HG03571 (cell line): ENCODE measurements around the gene FRMPD2.
"Not testable (repeated sequence)": the region's sequence is repeated elsewhere in the genome, so short reads cannot be mapped to it uniquely, and the experiment has no call there.

Experiments used
- ATAC-seq: cut with Tn5 transposase; IDR thresholded peaks from one replicate; pipeline ENCODE4 v1.9.1; 2021; ENCODE audit not compliant: unreplicated experiment

Gene FRMPD2

GRCh38 chr10:48251525-48252353, 22.8 kb downstream of the FRMPD2 start:
- ATAC-seq = no peak

- no peak for ATAC-seq
Observed at GRCh38 chr10:48251152-48251524, 23.4 kb downstream of the FRMPD2 start.

- ATAC-seq = no peak
Observed at GRCh38 chr10:48249763-48250351, 24.6 kb downstream of the FRMPD2 start.

GRCh38 chr10:48249004-48249762, 25.3 kb downstream of the FRMPD2 start:
- no peak for ATAC-seq

- no peak for ATAC-seq
Observed at GRCh38 chr10:48248462-48248861, 26.0 kb downstream of the FRMPD2 start.

GRCh38 chr10:48247680-48248079, 26.8 kb downstream of the FRMPD2 start:
- no peak for ATAC-seq

- ATAC-seq = no peak
Observed at GRCh38 chr10:48246501-48246900, 28.0 kb downstream of the FRMPD2 start.

- ATAC-seq = no peak
Observed at GRCh38 chr10:48245977-48246376, 28.5 kb downstream of the FRMPD2 start.

- not testable (repeated sequence) for ATAC-seq
Observed at GRCh38 chr10:48243921-48244320, 30.6 kb downstream of the FRMPD2 start.

GRCh38 chr10:48243487-48243886, 31.0 kb downstream of the FRMPD2 start:
- ATAC-seq = no peak

- ATAC-seq = no peak
Observed at GRCh38 chr10:48242171-48242904, 32.2 kb downstream of the FRMPD2 start.

GRCh38 chr10:48241332-48241731, 33.2 kb downstream of the FRMPD2 start:
- no peak for ATAC-seq

- ATAC-seq = no peak
Observed at GRCh38 chr10:48240196-48240595, 34.3 kb downstream of the FRMPD2 start.

- no peak for ATAC-seq
Observed at GRCh38 chr10:48239618-48240017, 34.9 kb downstream of the FRMPD2 start.

- ATAC-seq = no peak
Observed at GRCh38 chr10:48238826-48239520, 35.5 kb downstream of the FRMPD2 start.

- ATAC-seq = no peak
Observed at GRCh38 chr10:48237259-48238250, 36.9 kb downstream of the FRMPD2 start.

GRCh38 chr10:48236199-48236621, 38.3 kb downstream of the FRMPD2 start:
- ATAC-seq = no peak

- no peak for ATAC-seq
Observed at GRCh38 chr10:48235501-48235900, 39.0 kb downstream of the FRMPD2 start.

- no peak for ATAC-seq
Observed at GRCh38 chr10:48234787-48235186, 39.7 kb downstream of the FRMPD2 start.
